Measurements from ENCODE around the gene EBF4.

Gene EBF4

DNA sequence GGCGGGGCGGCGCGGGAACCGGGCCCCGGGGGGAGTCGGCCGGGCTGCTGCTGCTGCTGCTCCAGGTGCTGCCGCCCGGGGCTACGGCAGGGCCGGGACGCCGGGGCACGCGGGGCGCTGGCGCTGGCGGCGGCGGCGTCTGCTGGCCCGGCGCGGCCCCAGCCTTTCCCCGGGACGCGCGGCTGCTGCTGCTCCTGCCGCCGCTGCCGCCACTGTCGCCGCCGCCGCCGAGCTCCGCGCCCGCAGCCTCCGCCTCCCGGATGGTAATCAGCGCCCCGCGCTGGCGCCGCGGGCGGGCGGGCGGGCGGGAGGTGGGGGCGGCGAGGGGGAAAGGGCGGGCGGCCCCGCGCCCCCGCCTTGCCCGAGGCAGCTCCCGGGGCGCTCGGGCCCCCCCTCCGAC lies 306 bp downstream of the EBF4 start:
- TF ChIP-seq GATA3 (IDR thresholded peaks at IDR 0.05; ENCODE audit: low read depth, low read length): no peak
- no peak for TF ChIP-seq GATA2 (IDR thresholded peaks at IDR 0.05; ENCODE audit: low read depth, low read length)

DNA sequence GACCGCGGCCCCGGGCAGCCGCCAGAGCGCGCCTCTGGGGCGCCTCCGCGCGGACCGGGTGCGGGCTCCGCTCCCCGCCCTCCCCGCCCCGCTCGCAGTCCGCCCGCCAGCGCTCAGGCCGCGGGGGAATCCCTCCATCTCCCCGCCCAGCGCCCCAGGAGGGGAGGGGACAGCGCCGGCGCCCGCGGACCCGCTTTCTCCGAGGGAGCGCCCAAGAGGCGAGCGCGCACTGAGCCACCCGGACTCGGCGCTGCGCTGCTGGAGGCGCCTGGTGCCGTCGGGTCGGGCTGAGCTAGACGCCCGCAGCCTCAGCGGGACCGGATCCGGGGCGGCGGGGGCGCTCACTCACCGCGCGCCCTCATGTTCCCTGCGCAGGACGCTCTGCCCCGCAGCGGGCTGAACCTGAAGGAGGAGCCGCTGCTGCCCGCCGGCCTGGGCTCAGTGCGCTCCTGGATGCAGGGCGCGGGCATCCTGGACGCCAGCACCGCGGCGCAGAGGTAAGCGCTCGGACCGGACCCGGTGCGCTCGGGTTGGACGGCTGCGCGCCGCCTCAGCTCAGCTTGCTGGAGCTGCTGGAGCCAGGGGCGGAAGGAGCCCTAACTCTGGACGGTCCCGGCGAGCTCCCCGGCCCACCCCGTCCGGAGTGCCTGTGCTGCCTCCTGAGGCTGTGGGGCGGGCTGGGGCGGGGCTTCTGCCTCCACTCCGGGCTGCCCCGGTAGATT lies 867 bp downstream of the EBF4 start:
- TF ChIP-seq GATA3 (IDR thresholded peaks at IDR 0.05; ENCODE audit: low read depth, low read length): no peak
- no peak for TF ChIP-seq GATA2 (IDR thresholded peaks at IDR 0.05; ENCODE audit: low read depth, low read length)

DNA sequence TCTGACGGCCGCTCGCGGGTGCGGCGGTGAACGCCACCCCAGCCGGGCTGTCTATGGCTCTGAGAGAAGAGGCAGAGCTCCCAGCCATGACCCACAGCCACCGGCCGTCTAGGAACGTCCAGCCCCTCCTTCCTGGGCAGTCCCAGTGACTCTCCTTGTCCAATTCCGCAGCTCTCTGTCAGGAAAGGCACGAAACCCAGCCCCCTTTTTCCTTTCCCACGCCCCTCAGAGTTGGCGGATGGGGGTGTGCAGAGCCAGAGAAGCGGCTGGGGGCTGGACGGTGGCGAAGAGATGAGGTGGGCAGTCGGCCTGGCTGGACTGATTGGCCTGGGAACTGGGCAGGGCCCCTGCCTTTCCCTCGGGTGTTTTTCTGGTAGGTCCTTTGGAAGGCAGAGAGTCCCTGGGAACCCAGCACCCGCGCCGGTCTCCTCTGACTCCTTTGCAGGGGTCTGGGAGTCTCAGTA lies 1.5 kb downstream of the EBF4 start:
- TF ChIP-seq GATA3 (IDR thresholded peaks at IDR 0.05; ENCODE audit: low read depth, low read length): no peak
- TF ChIP-seq GATA2 (IDR thresholded peaks at IDR 0.05; ENCODE audit: low read depth, low read length): no peak

DNA sequence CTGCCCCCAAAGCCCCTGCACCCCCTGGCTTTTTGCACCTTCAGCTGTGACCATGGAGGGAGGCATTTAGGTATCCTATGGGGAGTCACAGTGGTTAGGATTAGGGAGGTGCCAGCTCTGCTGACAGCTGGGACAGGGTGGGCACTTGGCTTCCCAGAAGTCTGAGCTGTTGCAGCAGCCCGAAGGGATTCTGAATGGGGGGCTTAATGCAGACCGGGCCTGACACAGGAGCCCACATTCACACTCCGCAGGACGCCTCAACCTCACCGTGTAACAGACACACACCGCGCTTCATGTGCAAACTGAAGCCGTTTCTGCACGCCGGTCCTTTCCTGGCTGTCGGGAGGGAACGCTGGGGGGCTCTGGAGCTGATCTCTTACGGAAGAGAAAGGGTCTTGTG lies 1.9 kb downstream of the EBF4 start:
- no peak for TF ChIP-seq GATA3 (IDR thresholded peaks at IDR 0.05; ENCODE audit: low read depth, low read length)
- no peak for TF ChIP-seq GATA2 (IDR thresholded peaks at IDR 0.05; ENCODE audit: low read depth, low read length)

DNA sequence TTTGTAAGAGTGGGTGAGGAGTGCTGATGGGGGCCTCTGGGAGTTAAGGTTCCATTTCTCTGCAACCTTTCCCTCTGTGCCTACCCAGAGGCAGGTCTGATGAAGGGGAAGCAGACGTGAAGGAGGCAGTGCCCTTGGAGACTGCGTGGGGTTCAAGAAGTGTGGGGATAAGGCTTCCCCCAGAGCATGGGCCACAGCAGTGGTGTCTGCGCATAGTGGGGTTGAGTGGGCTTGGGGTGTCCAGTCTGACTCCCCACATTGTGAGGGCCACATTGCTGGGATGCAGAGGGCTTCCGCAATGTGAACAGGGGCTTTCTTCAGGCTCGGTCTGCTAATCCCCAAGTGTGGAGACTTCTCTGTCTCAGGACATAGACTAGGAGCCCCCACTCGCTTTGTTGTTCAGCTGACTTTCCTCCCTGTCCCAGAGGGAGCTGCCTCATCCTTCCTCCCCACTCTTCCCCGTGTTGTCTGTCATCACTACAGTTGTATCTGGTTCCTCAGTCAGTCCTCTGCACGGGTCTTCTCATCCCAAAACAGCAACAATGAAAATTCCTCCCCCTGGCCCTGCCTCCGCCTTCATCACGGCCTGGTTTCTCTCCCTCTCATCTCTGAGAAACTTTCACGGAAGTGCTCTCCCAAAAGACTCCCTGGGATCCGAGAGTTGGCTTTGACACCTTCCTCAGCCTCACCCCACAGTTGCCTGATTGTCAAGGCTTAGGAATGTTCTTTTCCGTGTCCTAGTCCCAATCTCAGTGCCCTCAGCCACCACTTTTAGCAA lies 2.8 kb downstream of the EBF4 start:
- no peak for TF ChIP-seq GATA3 (IDR thresholded peaks at IDR 0.05; ENCODE audit: low read depth, low read length)
- no peak for TF ChIP-seq GATA2 (IDR thresholded peaks at IDR 0.05; ENCODE audit: low read depth, low read length)

DNA sequence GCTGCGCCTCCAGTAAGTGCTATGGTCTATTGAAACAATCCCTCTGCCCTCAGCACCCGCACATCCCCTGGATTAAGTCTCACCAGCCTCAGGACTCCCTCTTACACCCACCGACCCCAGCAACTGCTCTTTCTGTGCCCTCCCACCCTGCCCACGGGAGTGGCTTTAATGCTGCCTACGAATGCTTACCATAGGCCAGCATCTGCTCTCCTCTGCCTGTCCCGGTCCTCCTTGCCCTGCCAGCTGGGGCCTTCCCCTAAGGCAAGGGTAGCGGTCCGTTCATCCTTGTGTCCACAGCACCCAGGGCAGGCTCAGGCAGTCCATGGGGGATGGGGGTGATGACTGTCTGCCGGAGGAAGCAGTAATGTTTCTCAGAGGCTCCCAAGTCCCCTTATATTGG lies 4.1 kb downstream of the EBF4 start:
- no peak for TF ChIP-seq GATA2 (IDR thresholded peaks at IDR 0.05; ENCODE audit: low read depth, low read length)
- TF ChIP-seq GATA3 (IDR thresholded peaks at IDR 0.05; ENCODE audit: low read depth, low read length): no peak

DNA sequence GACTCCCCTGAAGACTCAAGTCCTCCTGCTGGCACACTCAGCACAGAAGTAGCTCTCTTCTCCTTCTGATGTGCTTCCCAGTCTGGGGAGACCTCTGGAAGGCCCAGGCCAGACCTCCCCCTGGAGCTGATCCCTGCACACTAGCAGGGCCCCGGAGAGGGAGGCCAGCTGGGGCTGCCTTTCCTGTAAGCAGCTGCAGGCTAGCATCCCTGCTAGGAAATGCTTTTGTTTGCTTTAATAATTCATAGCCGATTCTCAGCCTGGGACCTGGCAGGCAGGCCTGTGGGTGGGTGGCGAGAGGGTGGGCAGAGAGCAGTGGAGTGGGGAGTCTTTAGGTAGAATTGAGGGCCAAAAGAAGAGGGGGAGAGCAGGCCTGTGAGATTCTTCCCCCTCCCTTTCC lies 5.2 kb downstream of the EBF4 start:
- TF ChIP-seq GATA3 (IDR thresholded peaks at IDR 0.05; ENCODE audit: low read depth, low read length): no peak
- no peak for TF ChIP-seq GATA2 (IDR thresholded peaks at IDR 0.05; ENCODE audit: low read depth, low read length)

DNA sequence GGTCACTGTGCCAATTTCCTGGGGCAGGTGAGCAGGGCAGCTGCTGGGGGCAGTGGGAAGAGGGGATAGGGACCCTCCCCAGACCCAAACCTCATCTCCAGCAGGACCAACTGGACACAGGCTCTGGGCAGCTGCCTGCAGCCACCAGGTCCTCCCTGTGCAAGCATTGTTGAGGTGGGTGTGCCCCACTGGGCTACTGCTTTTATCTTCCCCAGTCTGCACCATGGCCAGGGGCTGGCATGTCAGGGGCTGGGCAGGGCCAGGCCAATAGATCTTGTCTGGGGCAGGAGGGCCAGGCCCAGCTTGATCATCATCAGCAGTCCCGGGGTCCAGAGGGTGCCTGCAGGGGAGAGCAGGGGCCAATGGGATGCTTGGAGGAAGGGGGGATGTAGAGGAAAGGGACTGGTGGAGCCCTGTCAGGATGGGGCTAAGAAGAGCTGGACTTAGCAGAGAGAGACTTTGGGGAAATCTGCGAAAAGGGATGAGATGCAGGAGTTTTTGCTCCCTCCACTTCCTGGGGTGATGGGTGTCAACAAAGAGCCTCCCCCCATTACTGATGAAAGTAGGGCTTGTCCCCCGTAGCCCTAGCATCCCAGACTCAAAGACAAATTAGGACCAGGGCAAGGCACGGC lies 5.7 kb downstream of the EBF4 start:
- TF ChIP-seq GATA3 (IDR thresholded peaks at IDR 0.05; ENCODE audit: low read depth, low read length) (no peak), GATA2 (IDR thresholded peaks at IDR 0.05; ENCODE audit: low read depth, low read length) (no peak)

DNA sequence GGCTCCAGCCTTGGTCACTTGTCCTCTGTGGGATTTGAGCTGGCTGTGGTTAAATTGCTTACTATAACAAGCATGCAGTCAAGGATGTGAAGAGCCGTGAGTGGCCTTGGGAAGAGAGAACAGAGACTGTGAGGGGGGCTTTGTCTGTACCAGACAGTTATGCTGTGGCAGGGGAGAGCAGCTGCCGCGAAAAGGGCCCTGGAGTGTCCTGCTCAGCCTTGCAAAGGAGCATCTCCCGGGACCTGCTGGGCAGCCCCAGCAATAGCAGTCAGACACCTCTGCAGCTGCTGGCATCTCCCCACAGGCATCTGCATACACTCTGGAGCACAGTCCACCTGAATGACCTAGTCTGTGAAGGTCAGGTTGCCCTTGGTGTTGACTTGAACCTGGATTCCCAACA lies 6.3 kb downstream of the EBF4 start:
- TF ChIP-seq GATA3 (IDR thresholded peaks at IDR 0.05; ENCODE audit: low read depth, low read length) (no peak), GATA2 (IDR thresholded peaks at IDR 0.05; ENCODE audit: low read depth, low read length) (no peak)

DNA sequence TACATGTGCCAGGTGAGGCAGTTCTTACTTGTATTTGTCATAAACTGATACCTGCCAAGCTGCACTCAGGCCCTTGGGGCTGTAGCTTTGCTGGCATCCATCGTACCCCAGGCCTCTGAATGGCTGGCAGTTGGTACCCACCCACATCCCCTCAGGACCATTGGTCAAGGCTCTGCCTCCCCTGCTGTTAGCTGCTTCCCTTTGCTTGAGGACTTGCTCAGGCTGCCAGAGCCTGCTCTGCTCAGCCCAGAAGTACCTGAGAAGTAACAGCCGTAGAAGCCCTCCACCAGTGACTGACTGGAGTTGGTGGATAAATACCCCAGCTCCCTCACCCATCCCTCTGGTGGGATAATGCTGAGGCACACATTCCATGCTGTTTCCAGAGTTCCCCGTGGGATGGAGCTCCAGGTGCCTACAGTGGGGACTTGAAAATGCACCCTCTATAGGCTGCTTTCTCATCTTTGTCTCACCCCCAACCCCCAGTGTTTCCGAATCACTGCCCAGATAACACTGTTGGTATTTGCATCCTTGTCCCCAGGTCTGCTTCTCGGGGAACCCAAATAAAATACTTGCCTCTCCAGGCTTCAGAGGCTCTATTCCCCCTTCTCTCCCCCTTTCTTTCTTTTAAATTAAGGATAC lies 7.3 kb downstream of the EBF4 start:
- TF ChIP-seq GATA2 (IDR thresholded peaks at IDR 0.05; ENCODE audit: low read depth, low read length): no peak
- TF ChIP-seq GATA3 (IDR thresholded peaks at IDR 0.05; ENCODE audit: low read depth, low read length): no peak

DNA sequence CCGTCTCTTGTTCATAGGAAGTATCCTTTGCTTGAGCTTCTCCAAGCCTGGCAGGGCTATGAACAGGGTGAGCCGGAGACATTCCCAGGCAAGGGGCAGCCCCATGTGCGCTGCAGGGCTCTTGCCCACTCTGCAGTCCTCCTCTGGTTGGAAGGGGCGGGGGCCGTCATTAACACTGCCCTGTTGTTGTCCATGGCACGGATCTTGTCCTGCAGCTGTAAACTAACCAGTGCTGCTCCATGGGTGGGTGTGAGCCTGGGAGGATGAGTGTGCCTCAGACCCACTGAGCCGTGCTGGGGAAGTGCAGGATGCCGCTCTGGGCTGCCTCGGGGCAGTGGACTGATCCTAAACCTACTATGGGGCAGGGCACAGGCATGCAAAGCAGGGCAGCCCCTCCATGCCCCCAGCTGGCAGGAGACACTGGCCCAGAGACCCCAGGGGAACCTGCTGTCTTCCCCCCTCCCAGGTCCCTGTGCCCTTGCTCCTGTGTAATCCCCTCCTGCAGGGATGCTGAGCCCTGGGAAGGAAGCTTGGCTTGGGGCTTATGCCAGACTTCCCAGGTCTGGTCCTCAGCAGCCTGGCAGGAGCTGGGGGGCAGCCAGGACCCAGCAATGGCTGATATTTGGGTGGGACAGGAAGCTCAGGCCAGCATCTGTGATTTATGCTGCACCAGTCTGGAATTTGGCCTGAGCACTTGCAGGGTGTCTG lies 8.5 kb downstream of the EBF4 start:
- TF ChIP-seq GATA2 (IDR thresholded peaks at IDR 0.05; ENCODE audit: low read depth, low read length) (no peak), GATA3 (IDR thresholded peaks at IDR 0.05; ENCODE audit: low read depth, low read length) (no peak)

DNA sequence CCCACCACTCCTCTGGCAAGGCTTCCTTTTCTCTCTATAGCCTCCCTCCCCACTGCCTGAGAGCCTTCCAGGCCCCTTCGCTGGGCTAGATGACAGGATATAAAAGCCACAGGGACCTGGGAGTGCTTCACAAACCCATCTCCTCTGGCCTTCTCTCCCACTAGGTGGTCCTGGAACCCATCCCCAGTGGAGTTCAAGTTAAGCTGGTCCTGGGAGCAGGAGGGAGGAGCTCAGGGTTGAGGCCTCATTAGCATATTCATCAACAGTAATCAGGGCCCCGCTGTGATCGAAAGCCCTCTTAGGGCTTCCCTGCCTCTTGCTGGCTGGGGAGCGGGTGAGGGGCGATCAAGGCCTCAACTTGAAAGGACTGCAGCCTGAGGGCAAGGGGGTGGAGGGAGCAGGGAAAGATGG lies 9.1 kb downstream of the EBF4 start:
- TF ChIP-seq GATA2 (IDR thresholded peaks at IDR 0.05; ENCODE audit: low read depth, low read length) (no peak), GATA3 (IDR thresholded peaks at IDR 0.05; ENCODE audit: low read depth, low read length) (no peak)

DNA sequence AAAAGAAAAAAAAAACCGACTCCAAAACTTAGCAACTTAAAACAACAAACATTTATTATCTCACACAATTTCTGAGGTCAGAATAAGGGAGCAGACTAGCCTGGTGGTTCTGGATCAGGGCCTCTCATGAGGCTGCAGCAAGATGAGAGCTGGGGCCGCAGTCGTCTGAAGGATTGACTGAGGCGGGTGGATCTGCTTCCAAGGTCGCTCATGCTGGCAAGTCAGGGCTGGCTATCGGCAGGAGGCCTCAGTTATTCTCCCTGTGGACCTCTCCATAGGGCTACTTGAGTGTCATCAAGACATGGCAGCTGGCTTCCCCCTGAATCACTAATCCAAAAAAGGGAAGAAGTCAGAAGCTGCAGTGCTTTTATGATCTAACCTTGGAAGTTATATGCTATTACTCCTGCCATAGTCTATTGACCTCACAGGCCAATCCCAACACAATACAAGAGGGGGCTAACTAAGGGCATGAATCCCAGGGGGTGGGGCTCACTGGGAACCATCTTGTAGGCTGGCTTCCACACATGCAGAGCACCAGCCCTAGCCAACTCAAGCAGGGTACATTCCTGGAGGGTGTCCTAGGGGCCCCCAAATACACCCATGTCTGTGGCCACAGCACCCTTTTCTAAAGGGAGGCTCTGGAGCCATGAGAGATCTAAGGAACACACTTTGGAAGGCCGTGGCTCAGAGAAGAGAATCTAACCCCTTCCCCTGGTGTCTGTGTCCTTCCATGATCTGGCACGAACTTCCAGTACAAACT lies 11.3 kb downstream of the EBF4 start:
- no peak for TF ChIP-seq GATA3 (IDR thresholded peaks at IDR 0.05; ENCODE audit: low read depth, low read length)
- TF ChIP-seq GATA2 (IDR thresholded peaks at IDR 0.05; ENCODE audit: low read depth, low read length): no peak

All from SH-SY5Y (cell line).